Suprapubic skin (tissue), 4 donors: Measurements from ENCODE around the gene ATP1A3. TPM values are rescaled to one million over a fixed set of nuclear protein-coding genes. Genes with fewer than 3 reads are reported as not detected.

Source experiments
- DNase-seq, 2 donors: peaks; one replicate each; pipeline ENCODE4 v3.0.0-alpha.2; 2019; ENCODE audit warnings: low spot score in 2 of 2
- H3K27ac ChIP-seq: fragments of 200-600 bp; sonication (generic); one replicate; pipeline ENCODE4 v1.5.1; 2019
- H3K27me3 ChIP-seq: fragments of 200-600 bp; sonication (generic); one replicate; pipeline ENCODE4 v1.5.1; 2019
- H3K36me3 ChIP-seq: fragments of 200-600 bp; sonication (generic); one replicate; pipeline ENCODE4 v1.5.1; 2019
- H3K4me1 ChIP-seq: fragments of 200-600 bp; sonication (generic); one replicate; pipeline ENCODE4 v1.5.1; 2019
- H3K4me3 ChIP-seq: fragments of 200-600 bp; sonication (generic); one replicate; pipeline ENCODE4 v1.5.1; 2019; ENCODE audit warnings: mild to moderate bottlenecking
- H3K9me3 ChIP-seq: fragments of 200-600 bp; sonication (generic); one replicate; pipeline ENCODE4 v1.5.1; 2019
- CTCF ChIP-seq, 2 donors: fragments of 200-600 bp in 1 of 2; fragments of 450-650 bp in 1 of 2; sonication (generic) in 1 of 2; IDR thresholded peaks; one replicate each; pipeline ENCODE4 v1.5.1; 2016 to 2019; ENCODE audit warnings: antibody characterized with exemption in 2 of 2, mild to moderate bottlenecking in 1 of 2, moderate library complexity in 1 of 2
- EP300 ChIP-seq: sonication (generic); formaldehyde crosslinking; IDR thresholded peaks from one replicate; pipeline ENCODE4 v1.6.1; 2017; ENCODE audit warnings: antibody characterized with exemption
- POLR2A ChIP-seq, 2 donors: fragments of 450-650 bp; IDR thresholded peaks; one replicate each; pipeline ENCODE4 v1.6.1; 2017; ENCODE audit warnings: antibody characterized with exemption in 2 of 2, mild to moderate bottlenecking in 2 of 2, moderate library complexity in 2 of 2
- POLR2AphosphoS5 ChIP-seq, 3 donors: sonication (generic); formaldehyde crosslinking; IDR thresholded peaks; one replicate each; pipeline ENCODE4 v1.6.1; 2017; ENCODE audit warnings: antibody characterized with exemption in 3 of 3
- WGBS: methylation state at CpG from one replicate; pipeline ENCODE4 v1.1.5; 2018; 5-methylcytosine and 5-hydroxymethylcytosine counted together
- total RNA-seq, 4 donors: library from RNA; depleted of rRNA; stranded (reverse); fragments of >200 nt; gene quantifications; one replicate each; pipeline ENCODE4 v1.1.0, GENCODE V29; 2016

ATP1A3 gene
- total RNA-seq, 4 donors from 2014 or later: not detected

DNA sequence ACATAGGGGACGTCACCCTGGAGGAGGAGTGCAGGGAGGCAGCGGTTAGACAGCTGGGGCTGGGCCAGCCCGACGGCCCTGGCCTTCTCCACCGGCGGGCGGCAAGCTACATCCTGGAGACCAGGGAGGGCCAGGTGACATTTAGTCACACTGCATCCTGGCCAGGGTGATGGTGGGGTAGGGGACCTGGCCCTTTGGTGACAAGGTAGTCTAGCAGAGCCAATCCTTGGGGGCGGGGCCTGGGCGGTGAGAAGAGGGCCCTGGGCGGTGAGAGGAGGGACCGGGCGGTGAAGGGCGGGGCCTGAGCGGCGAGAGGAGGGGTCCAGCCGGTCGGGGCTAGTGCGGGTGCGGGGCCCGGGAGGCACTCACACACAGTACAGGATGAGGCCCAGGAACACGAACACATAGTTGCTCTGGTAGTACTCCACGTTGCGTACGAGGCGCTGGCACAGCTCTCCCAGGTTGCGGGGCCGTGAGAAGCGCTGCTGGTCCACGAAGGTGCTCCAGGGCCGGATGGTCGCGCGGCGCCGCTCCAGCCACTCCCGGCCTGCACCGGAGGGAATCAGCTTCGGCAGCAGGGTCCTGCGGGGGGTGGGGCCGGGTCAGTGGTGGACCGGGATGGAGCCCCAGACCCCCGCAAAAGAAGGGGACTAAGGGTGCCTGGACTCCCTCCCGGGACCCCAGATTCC lies 35.5 kb downstream of the ATP1A3 start:
- peaks cover 10% of the 10 kb centered on the region for H3K36me3 ChIP-seq
- no peaks in the 10 kb centered on the region for H3K27me3 ChIP-seq
- TF ChIP-seq POLR2AphosphoS5 (IDR thresholded peaks at IDR 0.05) (no peak), POLR2A (IDR thresholded peaks at IDR 0.05) (peak in 1 of 2 donors; percentile 41)
- peak overlapping the region; percentile 87 for H3K27ac ChIP-seq
- 1% methylated on average over 16 of the region's 43 CpGs for WGBS
- peak; percentile 91 to 92 for DNase-seq
- no peaks in the 10 kb centered on the region for H3K9me3 ChIP-seq
- H3K4me3 ChIP-seq: peak overlapping the region; percentile 90
- H3K4me1 ChIP-seq: peaks cover 22% of the 10 kb centered on the region

DNA sequence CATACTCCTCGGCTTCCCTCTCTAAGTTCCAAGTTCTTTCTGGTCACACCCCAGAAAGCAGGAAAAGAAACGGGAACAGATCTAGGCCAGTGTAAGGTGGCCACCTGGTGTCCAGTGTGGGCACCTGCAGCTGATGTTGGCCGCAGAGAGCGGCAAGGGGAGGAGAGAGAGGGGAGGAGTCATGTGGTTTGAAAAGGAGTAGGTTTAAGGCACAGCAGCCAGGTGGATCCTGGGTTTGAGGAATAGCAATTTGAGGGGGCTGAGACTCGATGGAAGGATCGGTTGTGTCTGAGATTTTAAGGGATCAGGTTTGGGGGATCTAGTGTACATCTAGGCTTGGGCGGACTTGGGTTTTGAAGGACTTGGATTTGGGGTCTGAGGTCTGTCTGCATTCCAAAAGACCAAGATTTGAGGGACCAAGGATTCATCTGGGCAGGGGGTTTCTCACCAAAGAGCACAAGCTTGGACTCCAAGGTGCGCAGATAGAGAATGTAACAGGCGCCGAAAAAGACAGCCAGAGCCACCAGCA lies 36.1 kb downstream of the ATP1A3 start:
- no peak for DNase-seq
- peaks cover 22% of the 10 kb centered on the region for H3K4me1 ChIP-seq
- no peaks in the 10 kb centered on the region for H3K27me3 ChIP-seq
- TF ChIP-seq POLR2AphosphoS5 (IDR thresholded peaks at IDR 0.05) (no peak), CTCF (IDR thresholded peaks at IDR 0.05) (peak; percentile 58 to 73), POLR2A (IDR thresholded peaks at IDR 0.05) (no peak), EP300 (no peak)
- H3K9me3 ChIP-seq: no peaks in the 10 kb centered on the region
- H3K4me3 ChIP-seq: peak overlapping the region; percentile 90
- H3K27ac ChIP-seq: no peak overlapping the region
- H3K36me3 ChIP-seq: peaks cover 10% of the 10 kb centered on the region
- 25% methylated on average over 10 of the region's 10 CpGs for WGBS

- H3K27ac ChIP-seq: no peak overlapping the region
- H3K4me3 ChIP-seq: no peak overlapping the region
- H3K36me3 ChIP-seq: peaks cover 10% of the 10 kb centered on the region
- no peak for DNase-seq
- no peaks in the 10 kb centered on the region for H3K9me3 ChIP-seq
- no peaks in the 10 kb centered on the region for H3K27me3 ChIP-seq
- 84% methylated on average over 11 of the region's 11 CpGs for WGBS
- H3K4me1 ChIP-seq: peaks cover 22% of the 10 kb centered on the region
- no peak for TF ChIP-seq POLR2AphosphoS5 (IDR thresholded peaks at IDR 0.05)
- TF ChIP-seq EP300: no peak
- no peak for TF ChIP-seq POLR2A (IDR thresholded peaks at IDR 0.05)
- no peak for TF ChIP-seq CTCF (IDR thresholded peaks at IDR 0.05)
Observed at GRCh38 chr19:41957161-41957837, 36.7 kb downstream of the ATP1A3 start.

DNA sequence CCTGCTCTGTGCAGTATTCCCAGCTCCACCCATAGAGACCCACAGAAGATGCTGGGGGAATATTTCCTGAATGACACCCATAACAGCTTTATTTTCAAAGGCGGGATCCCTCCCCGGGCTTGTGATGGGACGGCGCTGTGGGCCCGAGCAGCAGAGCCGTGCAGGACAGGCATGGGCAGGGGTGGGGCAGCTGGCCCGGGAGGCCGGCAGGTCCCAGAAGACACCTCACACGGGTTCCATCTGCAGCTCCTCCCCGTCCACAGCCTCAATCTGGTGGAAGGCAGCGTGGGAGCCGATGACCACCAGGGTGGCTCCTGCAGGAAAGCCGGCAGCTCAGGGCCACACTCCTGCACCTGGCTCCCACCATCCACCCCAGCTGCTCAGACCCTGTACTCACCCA lies 37.4 kb downstream of the ATP1A3 start:
- TF ChIP-seq EP300: no peak
- Histone ChIP-seq H3K36me3 (peaks cover 10% of the 10 kb centered on the region), H3K27me3 (no peaks in the 10 kb centered on the region), H3K27ac (no peak overlapping the region), H3K4me3 (no peak overlapping the region), H3K4me1 (peaks cover 24% of the 10 kb centered on the region), H3K9me3 (no peaks in the 10 kb centered on the region)
- DNase-seq: no peak
- 93% methylated on average over 7 of the region's 13 CpGs for WGBS

DNA sequence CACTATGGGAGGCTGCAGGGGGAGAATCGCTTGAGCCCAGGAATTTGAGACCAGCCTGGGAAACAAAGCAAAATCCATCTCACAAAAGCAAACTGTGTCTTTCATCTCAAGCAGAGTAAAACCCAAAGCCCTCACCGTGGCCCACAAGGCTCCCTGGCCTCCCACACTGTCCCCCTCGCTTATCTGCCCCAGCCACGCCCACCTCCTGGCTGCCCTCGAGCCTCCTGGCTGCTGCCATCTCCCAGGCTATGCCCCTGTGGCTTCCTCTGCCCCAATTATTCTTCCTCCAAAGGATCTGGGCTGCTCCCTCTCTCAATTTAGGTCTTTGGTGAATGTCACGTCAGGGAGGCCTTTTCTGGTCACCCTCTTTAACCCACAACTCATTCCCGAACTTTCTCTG lies 38.5 kb downstream of the ATP1A3 start:
- H3K4me1 ChIP-seq: peaks cover 24% of the 10 kb centered on the region
- no peaks in the 10 kb centered on the region for H3K27me3 ChIP-seq
- H3K9me3 ChIP-seq: no peaks in the 10 kb centered on the region
- peaks cover 10% of the 10 kb centered on the region for H3K36me3 ChIP-seq
- no peak for DNase-seq
- no peak overlapping the region for H3K27ac ChIP-seq
- 75% methylated on average over 7 of the region's 7 CpGs for WGBS
- TF ChIP-seq POLR2A (IDR thresholded peaks at IDR 0.05): no peak
- TF ChIP-seq POLR2AphosphoS5 (IDR thresholded peaks at IDR 0.05): no peak
- no peak for TF ChIP-seq EP300
- no peak for TF ChIP-seq CTCF (IDR thresholded peaks at IDR 0.05)
- no peak overlapping the region for H3K4me3 ChIP-seq

DNA sequence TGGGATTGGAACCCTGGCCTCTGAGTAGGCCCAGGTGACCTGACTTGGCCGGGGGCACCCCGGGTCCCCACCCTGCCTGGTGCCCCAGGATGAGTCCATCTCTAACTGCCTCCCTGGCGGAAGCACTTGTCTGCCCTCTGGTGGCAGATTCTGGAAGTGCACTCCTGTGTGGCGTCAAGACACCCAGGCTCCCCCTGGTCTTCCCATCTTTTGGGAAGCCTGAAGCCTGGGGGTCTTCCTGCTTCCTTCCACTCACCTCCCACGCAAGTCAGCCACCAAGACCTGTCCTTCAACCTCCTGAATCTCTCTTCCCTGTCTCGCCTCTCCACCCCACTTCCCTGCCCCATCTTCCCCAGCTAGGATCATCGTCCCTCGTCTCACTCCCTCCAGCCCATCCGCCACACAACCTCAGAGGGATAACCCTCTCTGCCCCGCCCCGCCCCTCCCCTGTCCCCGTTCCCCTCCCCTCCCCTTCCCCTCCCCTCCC lies 42.3 kb downstream of the ATP1A3 start:
- H3K4me1 ChIP-seq: peaks cover 2% of the 10 kb centered on the region
- WGBS: 5% methylated on average over 9 of the region's 12 CpGs
- DNase-seq: peak; percentile 88 to 89
- H3K36me3 ChIP-seq: peaks cover 10% of the 10 kb centered on the region
- no peak overlapping the region for H3K4me3 ChIP-seq
- no peaks in the 10 kb centered on the region for H3K27me3 ChIP-seq
- no peaks in the 10 kb centered on the region for H3K9me3 ChIP-seq
- H3K27ac ChIP-seq: no peak overlapping the region
- peak; percentile 73 to 99 for TF ChIP-seq CTCF (IDR thresholded peaks at IDR 0.05)
- no peak for TF ChIP-seq POLR2AphosphoS5 (IDR thresholded peaks at IDR 0.05)
